Activated CD8-positive, alpha-beta memory T cell treated with anti-CD3 and anti-CD28 coated beads for 36 hours (primary cell): Measurements from ENCODE around the gene SH3TC2. TPM values are rescaled to one million over a fixed set of nuclear protein-coding genes. Genes with fewer than 3 reads are reported as not detected.

ENCODE experiments used
- CTCF ChIA-PET: fragments of 350-600 bp; sonication (Branson Sonifier 250); formaldehyde crosslinking; loops from one replicate; lab custom pipeline; 2021; ENCODE audit warnings: antibody characterized with exemption; lab: Charles Lee
- POLR2A ChIA-PET: fragments of 350-600 bp; sonication (Branson Sonifier 250); formaldehyde crosslinking; loops from one replicate; lab custom pipeline; 2021; ENCODE audit warnings: antibody characterized with exemption; lab: Charles Lee
- total RNA-seq, 2 experiments: library from RNA; stranded (reverse); gene quantifications; one replicate each; pipeline ENCODE4 v1.2.3, GENCODE V29; 2021

Gene SH3TC2
- total RNA-seq, 2 experiments from 2014 or later: not detected

- POLR2A ChIA-PET: no interaction called here
- CTCF ChIA-PET: no interaction called here
Observed at GRCh38 chr5:148965511-148966265, 97.2 kb downstream of the SH3TC2 start.

DNA sequence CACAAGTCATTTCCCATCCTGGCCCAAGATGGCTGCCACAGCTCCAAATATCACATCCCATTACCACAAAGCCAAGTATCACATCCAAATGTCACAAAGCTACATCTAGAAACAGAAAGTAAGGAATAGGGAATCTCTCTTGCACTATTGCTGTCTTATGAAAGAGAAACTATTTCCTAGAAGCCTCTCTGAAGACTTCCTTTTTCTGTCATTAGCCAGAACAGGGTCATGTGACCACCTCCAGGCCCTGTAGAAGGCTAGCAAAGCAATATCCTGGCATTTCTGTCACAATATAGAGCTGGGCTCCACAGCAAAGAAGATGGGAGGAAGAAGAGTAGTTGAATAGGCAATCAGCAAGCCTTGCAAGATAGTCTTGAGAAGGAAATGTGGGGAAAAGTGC lies 99.2 kb downstream of the SH3TC2 start:
- CTCF ChIA-PET: no interaction called here
- POLR2A ChIA-PET: interaction anchor here (0.5 kb wide), 1 partner anchor 24 kb away, joined by 3 read pairs; no protein-coding TSS in a partner anchor

- CTCF ChIA-PET: interaction anchor here (0.8 kb wide), 1 partner anchor 232 kb away, joined by 3 read pairs; no protein-coding TSS in a partner anchor
- POLR2A ChIA-PET: no interaction called here
Observed at GRCh38 chr5:148962761-148963324, 100.0 kb downstream of the SH3TC2 start.

DNA sequence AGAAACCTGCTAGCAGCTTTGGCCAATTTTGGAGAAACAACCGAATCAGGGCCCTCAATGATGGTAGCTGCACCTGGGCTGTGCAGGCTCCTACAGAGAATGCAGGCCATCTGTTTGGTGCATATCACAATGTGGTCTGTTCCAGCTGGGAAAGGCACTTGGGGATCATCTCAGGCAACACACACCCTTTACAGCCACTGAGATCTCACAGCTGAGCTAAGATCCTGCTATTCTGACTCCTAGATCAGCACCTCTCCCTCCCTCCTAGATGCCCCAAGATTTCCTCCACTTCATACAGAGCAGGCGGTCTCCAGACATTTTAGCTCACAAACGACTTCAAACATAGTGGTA lies 100.7 kb downstream of the SH3TC2 start:
- ChIA-PET CTCF (interaction anchor here (0.8 kb wide), 1 partner anchor 231 kb away, joined by 3 read pairs; no protein-coding TSS in a partner anchor), POLR2A (no interaction called here)

- CTCF ChIA-PET: interaction anchor here (0.8 to 1.1 kb wide), 2 partner anchors 230 kb away, joined by 3 to 4 read pairs; no protein-coding TSS in a partner anchor
- POLR2A ChIA-PET: no interaction called here
Observed at GRCh38 chr5:148961261-148962199, 101.3 kb downstream of the SH3TC2 start.

DNA sequence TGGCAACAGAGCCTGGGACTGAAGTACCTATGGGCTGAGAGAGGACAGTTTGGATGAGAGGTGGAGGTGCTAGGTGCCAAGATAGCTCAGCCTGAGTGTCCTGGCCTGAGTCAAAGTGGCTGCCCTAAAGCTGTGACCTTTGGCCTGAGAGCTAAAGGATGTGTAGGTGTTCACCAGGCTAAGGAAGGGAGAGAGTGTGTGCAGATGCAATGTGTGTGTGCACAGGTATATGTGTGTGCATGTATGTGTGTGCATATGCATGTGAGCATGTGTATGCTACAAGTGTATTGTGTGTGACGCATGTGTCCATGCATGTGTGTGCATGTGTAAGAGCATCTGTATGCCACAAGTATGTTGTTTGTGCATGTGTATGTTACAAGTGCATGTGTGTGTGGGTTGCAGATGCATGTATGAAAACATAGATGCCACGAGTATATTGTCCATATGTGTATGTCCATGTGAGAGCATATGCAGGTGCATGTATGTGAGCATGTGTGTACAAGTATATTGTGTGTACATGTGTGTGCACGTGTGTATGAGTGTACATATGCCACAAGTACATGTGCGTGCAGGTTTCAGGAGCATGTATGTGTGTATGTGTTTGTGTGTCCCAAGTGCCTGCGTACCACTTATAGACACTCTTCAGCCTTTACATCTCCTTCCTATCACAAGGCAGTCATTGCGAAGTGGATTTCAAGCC lies 102.6 kb downstream of the SH3TC2 start:
- POLR2A ChIA-PET: no interaction called here
- CTCF ChIA-PET: interaction anchor here (1.4 kb wide), 1 partner anchor 219 kb away, joined by 3 read pairs; no protein-coding TSS in a partner anchor

DNA sequence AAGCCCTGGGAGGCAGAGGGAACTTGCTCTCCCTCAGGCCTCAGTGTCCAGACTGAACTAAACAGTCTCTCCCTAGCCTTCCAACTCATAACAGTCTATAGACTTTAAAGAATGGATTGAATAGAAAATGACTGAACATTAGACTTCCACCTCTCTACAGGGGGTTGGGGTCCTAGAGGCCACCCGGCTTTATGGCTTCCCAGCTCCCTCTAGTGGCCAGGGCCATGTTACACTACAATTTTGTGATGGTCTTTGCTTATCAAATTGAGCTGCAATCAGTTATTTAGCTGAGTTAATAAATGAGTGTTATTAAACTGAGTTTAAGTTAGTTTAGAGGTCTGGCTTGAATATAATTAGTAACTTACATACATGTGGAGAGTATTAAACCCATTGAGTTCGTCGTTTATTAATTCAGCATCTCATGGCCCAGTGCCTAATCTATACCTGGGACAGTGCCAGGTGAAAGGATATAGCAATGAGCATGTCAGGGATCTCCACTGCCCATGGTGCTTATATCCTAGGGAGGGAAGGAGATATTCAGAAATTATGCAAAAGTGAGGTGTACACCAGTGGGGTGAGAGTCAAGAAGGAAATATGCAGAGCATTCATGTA lies 105.2 kb downstream of the SH3TC2 start:
- ChIA-PET CTCF (interaction anchor here (0.7 to 3.0 kb wide), 17 partner anchors 12 to 227 kb away, joined by 3 to 19 read pairs (median 4); no protein-coding TSS in a partner anchor), POLR2A (interaction anchor here (0.8 kb wide), 1 partner anchor 28 kb away, joined by 6 read pairs; no protein-coding TSS in a partner anchor)

DNA sequence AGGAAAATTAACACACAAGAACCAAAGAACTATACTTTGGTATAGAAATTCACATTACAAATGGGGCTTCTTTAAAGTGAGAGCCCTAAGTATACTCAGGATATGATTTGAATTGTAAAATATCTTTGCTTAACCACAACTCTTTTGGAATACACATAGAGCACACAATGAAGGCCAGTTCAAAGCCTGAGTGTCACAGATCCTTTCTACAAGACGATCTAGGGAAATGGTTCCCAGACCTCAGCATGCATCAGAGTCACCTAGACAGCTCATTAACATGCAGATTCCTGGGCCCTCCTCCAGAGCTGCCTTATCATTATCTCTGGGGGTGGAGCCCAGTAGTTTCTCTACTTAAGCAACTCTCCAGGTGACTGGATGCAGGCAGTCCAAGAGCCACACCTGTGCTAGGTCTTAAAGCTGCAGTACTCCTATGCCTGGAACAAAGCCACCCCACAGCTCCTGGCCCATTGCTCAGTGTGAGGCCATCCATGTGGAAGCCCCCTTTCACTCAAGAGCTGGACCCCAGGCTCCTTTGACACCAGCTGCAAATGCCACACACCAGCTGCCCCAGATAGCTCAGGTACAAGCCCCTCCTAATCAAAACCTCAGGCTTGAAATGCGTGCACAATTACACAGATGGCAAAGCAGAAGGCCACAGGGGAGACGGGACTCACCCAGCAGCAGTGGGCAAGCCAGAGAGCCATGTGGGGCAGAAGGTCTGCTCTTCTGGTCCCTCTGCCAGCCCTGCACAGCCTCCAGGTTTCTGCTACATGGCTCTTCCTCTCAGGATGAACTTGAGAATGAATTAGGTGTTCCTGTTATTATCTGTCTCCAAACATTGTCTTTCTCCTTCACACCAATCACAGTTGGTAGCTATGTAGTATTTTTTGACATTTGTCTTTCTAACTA lies 106.1 kb downstream of the SH3TC2 start:
- POLR2A ChIA-PET: no interaction called here
- CTCF ChIA-PET: interaction anchor here (0.7 to 3.0 kb wide), 10 partner anchors 13 to 223 kb away, joined by 3 to 19 read pairs (median 6); no protein-coding TSS in a partner anchor

Other genes with a start within 250 kb of the SH3TC2 start
- gene ADRB2, start 236.5 kb downstream of the SH3TC2 start, total RNA-seq: under 1 TPM; 0.57 to 0.65 TPM
- not detected for gene ABLIM3, start 78.4 kb upstream of the SH3TC2 start, total RNA-seq
- gene AFAP1L1, start 208.8 kb upstream of the SH3TC2 start, total RNA-seq: under 1 TPM; 0.08 TPM